GM10266 (cell line): ENCODE data around the gene PRR14L.
"Not testable (repeated sequence)": the region's sequence is repeated elsewhere in the genome, so short reads cannot be mapped to it uniquely, and the experiment has no call there.

ENCODE experiments used
- DNase-seq: peaks from one replicate; pipeline ENCODE4 v3.0.0; 2012; ENCODE audit errors: extremely low spot score
- TF ChIP-seq, protein P1 (sequence below): IDR thresholded peaks from 2 replicates; pipeline ENCODE4 v1.5.1; 2012; ENCODE audit warnings: mild to moderate bottlenecking, low read depth; ENCODE audit not compliant: control insufficient read depth, insufficient read depth; ENCODE audit errors: missing control alignments

PRR14L gene

DNA sequence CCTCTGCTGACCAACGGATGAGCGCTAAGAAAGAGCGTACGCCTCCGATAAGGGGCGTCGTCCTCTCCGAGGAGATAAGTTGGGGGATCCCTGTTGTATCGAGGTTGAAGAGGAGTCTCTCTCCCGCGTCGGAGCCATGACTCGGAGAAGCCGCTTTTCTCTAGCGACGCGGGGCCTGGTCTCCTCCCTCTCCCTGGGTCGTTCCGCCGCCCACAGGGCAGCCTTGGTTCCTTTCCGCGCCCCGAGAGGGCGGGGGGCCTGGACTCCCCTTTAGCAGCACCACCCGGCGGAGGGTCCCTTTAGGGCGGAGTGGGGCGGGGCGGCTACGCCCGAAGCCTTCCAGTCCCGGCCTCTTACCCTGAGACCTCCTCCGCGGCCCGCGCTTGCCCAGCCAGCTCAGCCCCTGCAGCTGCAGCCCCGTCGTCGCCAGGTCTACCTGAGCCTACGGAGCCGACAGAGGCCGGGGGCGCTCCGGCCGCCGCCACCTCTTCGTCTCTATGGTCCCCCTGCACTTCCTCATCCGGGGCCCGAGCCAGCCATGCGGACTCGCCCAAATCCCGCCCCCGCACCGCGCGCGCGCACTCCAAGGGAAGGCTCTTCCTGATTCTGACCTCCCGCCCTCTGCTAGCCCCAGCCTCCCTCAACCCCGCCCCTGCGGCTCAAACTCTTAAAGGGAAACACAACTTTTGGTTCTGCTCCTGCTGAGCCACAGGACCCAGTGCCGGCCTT lies at the start of gene PRR14L:
TSS of gene PRR14L (minus strand) at position 497 of the 729 bp plus-strand sequence. CDS start 11,272 bp downstream, outside the sequence.
- peak; percentile 92 for DNase-seq
- TF ChIP-seq, protein P1, sequence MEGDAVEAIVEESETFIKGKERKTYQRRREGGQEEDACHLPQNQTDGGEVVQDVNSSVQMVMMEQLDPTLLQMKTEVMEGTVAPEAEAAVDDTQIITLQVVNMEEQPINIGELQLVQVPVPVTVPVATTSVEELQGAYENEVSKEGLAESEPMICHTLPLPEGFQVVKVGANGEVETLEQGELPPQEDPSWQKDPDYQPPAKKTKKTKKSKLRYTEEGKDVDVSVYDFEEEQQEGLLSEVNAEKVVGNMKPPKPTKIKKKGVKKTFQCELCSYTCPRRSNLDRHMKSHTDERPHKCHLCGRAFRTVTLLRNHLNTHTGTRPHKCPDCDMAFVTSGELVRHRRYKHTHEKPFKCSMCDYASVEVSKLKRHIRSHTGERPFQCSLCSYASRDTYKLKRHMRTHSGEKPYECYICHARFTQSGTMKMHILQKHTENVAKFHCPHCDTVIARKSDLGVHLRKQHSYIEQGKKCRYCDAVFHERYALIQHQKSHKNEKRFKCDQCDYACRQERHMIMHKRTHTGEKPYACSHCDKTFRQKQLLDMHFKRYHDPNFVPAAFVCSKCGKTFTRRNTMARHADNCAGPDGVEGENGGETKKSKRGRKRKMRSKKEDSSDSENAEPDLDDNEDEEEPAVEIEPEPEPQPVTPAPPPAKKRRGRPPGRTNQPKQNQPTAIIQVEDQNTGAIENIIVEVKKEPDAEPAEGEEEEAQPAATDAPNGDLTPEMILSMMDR, result peak; percentile 17

DNA sequence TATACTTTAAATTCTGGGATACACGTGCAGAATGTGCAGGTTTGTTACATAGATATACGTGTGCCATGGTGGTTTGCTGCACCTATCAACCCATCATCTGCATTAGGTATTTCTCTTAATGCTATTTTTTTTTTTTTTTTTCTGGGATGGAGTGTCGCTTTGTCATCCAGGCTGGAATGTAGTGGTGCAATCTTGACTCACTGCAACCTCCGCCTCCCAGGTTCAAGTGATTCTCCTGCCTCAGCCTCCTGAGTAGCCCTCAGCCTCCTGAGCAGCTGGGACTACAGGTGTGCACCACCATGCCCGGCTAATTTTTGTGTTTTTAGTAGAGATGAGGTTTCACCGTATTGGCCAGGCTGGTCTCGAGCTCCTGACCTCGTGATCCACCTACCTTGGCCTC lies 49.4 kb upstream of the PRR14L start:
- not testable (repeated sequence) for DNase-seq

DNA sequence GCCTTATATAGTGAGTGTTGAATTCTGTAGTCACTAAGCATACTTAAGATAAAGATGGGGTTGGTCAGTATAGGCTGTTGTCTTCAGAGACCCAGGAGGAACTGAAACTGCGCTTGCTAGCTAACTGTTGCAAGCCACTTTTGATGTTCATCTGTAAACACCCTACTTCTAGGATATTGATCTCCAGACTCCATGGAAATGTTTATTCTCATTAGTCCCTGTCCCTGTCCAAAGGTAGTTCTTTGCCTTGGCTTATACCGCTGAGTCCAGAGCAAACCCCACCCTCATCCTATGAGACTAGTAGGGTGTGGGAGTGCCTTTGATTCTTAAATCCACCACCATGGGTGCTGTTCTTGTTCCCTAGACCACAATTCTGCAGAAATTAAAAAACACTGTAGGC lies 40.3 kb upstream of the PRR14L start:
- TF ChIP-seq, protein P1, result no peak
- peak; percentile 46 for DNase-seq

DNA sequence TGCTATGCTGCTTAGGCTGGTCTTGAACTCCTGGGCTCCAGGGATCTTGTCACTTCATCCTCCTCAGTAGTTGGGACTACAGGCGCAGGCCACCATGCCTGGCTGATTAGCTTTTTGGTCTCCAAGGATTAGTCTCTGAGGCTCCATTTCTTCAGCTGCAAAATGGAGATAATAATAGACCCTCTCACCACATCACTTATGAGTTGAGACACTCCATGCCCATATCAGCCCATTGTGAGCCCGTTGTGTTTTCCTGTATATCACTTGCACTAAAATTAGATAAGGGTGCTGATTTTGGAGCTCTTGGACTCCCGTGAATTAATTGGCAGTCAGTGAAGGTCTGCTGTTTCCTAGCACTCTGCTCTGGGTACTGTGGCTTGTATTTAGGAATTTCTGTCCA lies 39.9 kb upstream of the PRR14L start:
- TF ChIP-seq, protein P1, result no peak
- DNase-seq, result no peak

DNA sequence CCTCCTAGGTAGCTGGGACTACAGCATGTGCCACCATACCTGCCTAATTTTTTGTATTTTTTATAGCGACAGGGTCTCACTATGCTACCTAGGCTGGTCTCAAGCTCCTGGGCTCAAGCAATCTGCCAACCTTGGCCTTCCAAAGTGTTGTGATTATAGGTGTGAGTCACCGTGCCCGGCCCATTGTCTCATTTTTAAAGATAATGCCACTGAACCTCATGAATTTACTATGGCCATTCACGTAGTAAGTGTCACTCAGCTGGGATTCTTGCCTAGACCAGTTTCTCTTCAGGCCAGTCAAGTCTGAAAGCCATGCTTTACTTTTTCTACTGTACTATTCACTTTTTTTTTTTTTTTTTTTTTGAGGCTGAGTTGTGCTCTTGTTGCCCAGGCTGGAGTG lies 26.3 kb upstream of the PRR14L start:
- no peak for DNase-seq
- TF ChIP-seq, protein P1, result no peak

DNA sequence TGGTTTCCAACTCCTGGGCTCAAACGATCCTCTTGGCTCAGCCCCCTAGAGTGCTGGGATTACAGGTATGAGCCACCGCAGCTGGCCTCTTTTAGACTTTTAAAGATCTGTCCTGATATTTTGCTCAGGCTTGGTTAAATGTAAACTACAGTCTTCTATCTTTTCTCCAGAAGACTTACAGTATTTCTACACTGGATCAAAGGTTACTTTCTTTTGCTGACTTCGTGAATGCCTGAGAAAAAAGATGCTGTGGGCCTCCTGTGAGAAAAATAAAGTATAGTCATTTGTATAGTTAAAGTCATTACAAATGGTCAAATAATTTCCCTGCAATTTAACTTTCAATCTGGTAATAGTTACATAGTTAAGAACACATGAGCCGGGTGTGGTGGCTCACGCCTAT lies 23.5 kb upstream of the PRR14L start:
- TF ChIP-seq, protein P1, result no peak
- no peak for DNase-seq

DNA sequence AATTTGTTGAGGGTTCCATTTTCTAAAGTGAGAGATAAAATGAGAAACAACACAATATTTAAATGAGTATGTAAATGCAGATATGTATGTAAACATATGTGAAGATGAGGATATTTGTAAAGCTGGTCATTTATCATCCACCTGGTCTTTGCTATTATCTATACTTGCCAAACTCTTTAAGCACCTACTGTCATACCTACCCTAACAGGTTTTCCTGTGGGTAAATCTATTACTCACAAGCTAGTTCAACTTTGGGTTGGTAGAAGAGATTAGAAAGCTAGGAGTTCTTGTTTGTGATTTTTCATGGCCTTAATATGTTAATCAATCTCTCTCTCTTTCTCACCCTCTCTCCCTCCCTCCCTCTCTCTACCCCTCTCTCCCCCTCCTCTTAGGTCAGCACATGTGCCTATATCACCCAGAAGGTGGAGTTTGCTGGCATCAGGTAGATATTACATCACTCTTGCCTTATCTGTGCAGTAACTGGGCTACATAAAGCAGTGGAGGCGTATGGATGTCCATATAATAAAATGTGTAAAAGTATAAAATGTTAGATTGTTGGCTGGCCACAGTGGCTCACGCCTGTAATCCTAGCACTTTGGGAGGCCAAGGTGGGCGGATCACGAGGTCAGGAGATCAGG lies 18.6 kb upstream of the PRR14L start:
- TF ChIP-seq, protein P1, result no peak

More for the DNA sequence above, 18.6 kb upstream of the PRR14L start:
- no peak for DNase-seq
